ENCODE measurements around the gene ADAM30.

ADAM30 gene

GRCh38 chr1:119896303-119896702 lies at the start of gene ADAM30:
Gene ADAM30 (minus strand): TSS chr1:119896515. CDS start chr1:119896336, 179 bp downstream.
- DNase-seq = no peak

- DNase-seq = no peak
Measured at GRCh38 chr1:119943216-119943615, 46.9 kb upstream of the ADAM30 start.

- peak; percentile 35 for DNase-seq
Measured at GRCh38 chr1:119941392-119941791, 45.1 kb upstream of the ADAM30 start.

GRCh38 chr1:119940697-119941096 lies 44.4 kb upstream of the ADAM30 start:
- DNase-seq = no peak

- DNase-seq = no peak
Measured at GRCh38 chr1:119937198-119937597, 40.9 kb upstream of the ADAM30 start.

GRCh38 chr1:119935915-119936314 lies 39.6 kb upstream of the ADAM30 start:
- no peak for DNase-seq

GRCh38 chr1:119935373-119935772 lies 39.1 kb upstream of the ADAM30 start:
- DNase-seq = no peak

GRCh38 chr1:119933397-119933796 lies 37.1 kb upstream of the ADAM30 start:
- DNase-seq = no peak

GRCh38 chr1:119929643-119930315 lies 33.5 kb upstream of the ADAM30 start:
- DNase-seq = no peak

- DNase-seq = no peak
Measured at GRCh38 chr1:119926553-119926952, 30.2 kb upstream of the ADAM30 start.

GRCh38 chr1:119924948-119925898 lies 28.9 kb upstream of the ADAM30 start:
- peak; percentile 27 for DNase-seq

GRCh38 chr1:119920104-119920968 lies 24.0 kb upstream of the ADAM30 start:
- no peak for DNase-seq

GRCh38 chr1:119919241-119919640 lies 22.9 kb upstream of the ADAM30 start:
- DNase-seq = no peak

GRCh38 chr1:119918301-119918700 lies 22.0 kb upstream of the ADAM30 start:
- DNase-seq = no peak

- no peak for DNase-seq
Measured at GRCh38 chr1:119917304-119918055, 21.2 kb upstream of the ADAM30 start.

- DNase-seq = no peak
Measured at GRCh38 chr1:119915517-119915916, 19.2 kb upstream of the ADAM30 start.

- DNase-seq = no peak
Measured at GRCh38 chr1:119914071-119914470, 17.8 kb upstream of the ADAM30 start.

- no peak for DNase-seq
Measured at GRCh38 chr1:119912963-119913362, 16.6 kb upstream of the ADAM30 start.

GRCh38 chr1:119911775-119912174 lies 15.5 kb upstream of the ADAM30 start:
- DNase-seq = no peak

- DNase-seq = no peak
Measured at GRCh38 chr1:119910618-119911017, 14.3 kb upstream of the ADAM30 start.

GRCh38 chr1:119909890-119910596 lies 13.7 kb upstream of the ADAM30 start:
- no peak for DNase-seq

GRCh38 chr1:119908661-119909060 lies 12.3 kb upstream of the ADAM30 start:
- DNase-seq = peak; percentile 8

Measured in eye (tissue), 1 donor.